GM18526 (cell line): ENCODE results near the gene VENTX.

Experiments
- POLR2A ChIP-seq: IDR thresholded peaks from 3 replicates; pipeline ENCODE4 v1.6.1; 2011; ENCODE audit not compliant: insufficient read length; ENCODE audit errors: extremely low read depth

The VENTX gene

GRCh38 chr10:133251388-133252222 is 13.9 kb downstream of the VENTX start:
- TF ChIP-seq POLR2A: no peak

GRCh38 chr10:133252223-133252552 is 14.5 kb downstream of the VENTX start:
- no peak for TF ChIP-seq POLR2A

GRCh38 chr10:133253361-133253955 is 15.8 kb downstream of the VENTX start:
- no peak for TF ChIP-seq POLR2A

- no peak for TF ChIP-seq POLR2A
Measured at GRCh38 chr10:133254421-133255120, 16.9 kb downstream of the VENTX start.

- TF ChIP-seq POLR2A: no peak
Measured at GRCh38 chr10:133255323-133255722, 17.7 kb downstream of the VENTX start.

GRCh38 chr10:133257489-133258065 is 19.9 kb downstream of the VENTX start:
- no peak for TF ChIP-seq POLR2A

GRCh38 chr10:133258066-133258817 is 20.6 kb downstream of the VENTX start:
- TF ChIP-seq POLR2A: peak; percentile 8

GRCh38 chr10:133258818-133259601 is 21.4 kb downstream of the VENTX start:
- TF ChIP-seq POLR2A: no peak

- TF ChIP-seq POLR2A: no peak
Measured at GRCh38 chr10:133259602-133259989, 21.9 kb downstream of the VENTX start.

GRCh38 chr10:133260895-133261725 is 23.5 kb downstream of the VENTX start:
- peak; percentile 0 for TF ChIP-seq POLR2A

GRCh38 chr10:133261726-133262325 is 24.2 kb downstream of the VENTX start:
- TF ChIP-seq POLR2A: peak; percentile 41

GRCh38 chr10:133262696-133263095 is 25.0 kb downstream of the VENTX start:
- no peak for TF ChIP-seq POLR2A

GRCh38 chr10:133263674-133264073 is 26.0 kb downstream of the VENTX start:
- TF ChIP-seq POLR2A: no peak
